NCI-H1694 treated with DMSO at 0.1 percent for 48 hours (cell line): ENCODE measurements around the gene COA7.

ENCODE experiments used
- DNase-seq: peaks from one replicate; lab custom pipeline; 2025; lab: John Stamatoyannopoulos, UW

The COA7 gene

DNA sequence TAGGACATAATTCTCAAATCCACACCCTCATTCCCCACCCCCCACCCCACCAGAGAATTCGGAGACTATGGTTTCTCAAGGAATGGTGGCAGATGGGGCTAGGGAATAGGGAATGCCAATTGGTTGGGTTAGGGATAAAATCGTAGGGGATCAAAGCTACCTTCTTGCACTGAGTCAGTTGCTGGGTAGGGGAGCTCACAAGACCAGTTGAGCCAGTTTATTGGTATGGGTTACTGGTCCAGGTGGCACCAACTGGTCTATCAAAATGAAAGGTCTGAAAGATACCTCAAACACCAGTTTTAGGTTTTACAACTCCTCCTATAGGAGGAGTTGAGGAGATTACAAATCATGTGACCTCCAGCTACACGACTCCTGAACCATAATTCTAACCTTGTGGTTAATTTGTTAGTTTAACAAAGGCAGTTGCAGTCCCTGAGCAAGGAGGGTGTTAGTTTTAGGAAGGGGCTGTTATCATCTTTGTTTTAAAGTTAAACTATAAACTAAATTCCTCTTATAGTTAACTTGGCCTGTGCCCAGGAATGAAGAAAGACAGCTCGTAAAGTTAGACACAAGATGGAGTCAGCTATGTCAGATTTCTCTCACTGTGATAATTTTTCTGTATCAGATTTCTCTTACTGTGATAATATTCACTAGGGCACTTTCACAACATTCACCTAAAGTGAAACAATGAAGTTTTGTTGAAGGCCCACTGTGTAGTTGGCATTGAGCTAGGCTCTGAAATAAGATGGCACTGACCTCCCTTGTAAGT lies 62.6 kb downstream of the COA7 start:
- DNase-seq = no peak
